SK-N-SH (cell line): Measurements from ENCODE around the gene CYP20A1. TPM values are rescaled to one million over a fixed set of nuclear protein-coding genes. Genes with fewer than 3 reads are reported as not detected.

Source experiments
- CTCF ChIA-PET: fragments of 300-600, 350-600 bp; formaldehyde crosslinking; extraction: SDS; loops from one replicate; lab custom pipeline; 2021; lab: Yijun Ruan, JAX
- POLR2A ChIA-PET: fragments of 350-600 bp; sonication (Branson Sonifier 250); formaldehyde crosslinking; extraction: SDS; loops from one replicate; lab custom pipeline; 2020; ENCODE audit warnings: antibody characterized with exemption, inconsistent platforms; lab: Yijun Ruan, JAX
- DNase-seq: peaks from one replicate; pipeline ENCODE4 v3.0.0; 2012
- H2AFZ ChIP-seq: fragments of 200-600 bp; sonication (generic); 2 replicates; pipeline ENCODE4 v1.8.1; 2016; ENCODE audit warnings: antibody characterized with exemption, mild to moderate bottlenecking, low read depth
- H3F3A ChIP-seq: fragments of 200-600 bp; sonication (generic); replicated peaks from 2 replicates; pipeline ENCODE3; 2016; ENCODE audit warnings: antibody characterized with exemption, mild to moderate bottlenecking; ENCODE audit not compliant: insufficient read depth
- H3K27ac ChIP-seq, 2 experiments: fragments of 200-500 bp in 1 of 2; fragments of 200-600 bp in 1 of 2; sonication (Bioruptor generic) in 1 of 2; sonication (generic), shearing (Covaris generic) in 1 of 2; 2 replicates each; pipeline versions ENCODE4 v1.5.1 to v1.6.1; 2014 to 2016; ENCODE audit warnings: low read depth in 2 of 2, inconsistent platforms in 1 of 2, low read length in 1 of 2, mild to moderate bottlenecking in 1 of 2, mixed read lengths in 1 of 2
- H3K27me3 ChIP-seq: fragments of 200-600 bp; sonication (generic), shearing (Covaris generic); 2 replicates; pipeline ENCODE4 v1.6.1; 2016; ENCODE audit warnings: mixed run types; ENCODE audit not compliant: insufficient read depth
- H3K36me3 ChIP-seq, 2 experiments: fragments of 200-500 bp in 1 of 2; fragments of 200-600 bp in 1 of 2; sonication (Bioruptor generic) in 1 of 2; sonication (generic) in 1 of 2; replicated peaks in 1 of 2; 2 replicates each; pipeline versions ENCODE3 to v1.5.1; 2014 to 2016; ENCODE audit warnings: low read length in 1 of 2, mild to moderate bottlenecking in 1 of 2; ENCODE audit not compliant: insufficient read depth in 2 of 2, control insufficient read depth in 1 of 2
- H3K4me1 ChIP-seq, 2 experiments: fragments of 200-500 bp in 1 of 2; fragments of 200-600 bp in 1 of 2; sonication (Bioruptor generic) in 1 of 2; sonication (generic), shearing (Covaris generic) in 1 of 2; 2 replicates each; pipeline versions ENCODE4 v1.5.1 to v1.6.1; 2014 to 2016; ENCODE audit warnings: low read depth in 1 of 2, low read length in 1 of 2, mixed run types in 1 of 2; ENCODE audit not compliant: insufficient read depth in 2 of 2, control insufficient read depth in 1 of 2
- H3K4me2 ChIP-seq: fragments of 200-600 bp; sonication (generic), shearing (Covaris generic); 2 replicates; pipeline ENCODE4 v1.6.1; 2017; ENCODE audit warnings: mixed run types
- H3K4me3 ChIP-seq, 2 experiments: fragments of 200-500 bp in 1 of 2; fragments of 200-600 bp in 1 of 2; sonication (Bioruptor generic) in 1 of 2; sonication (generic), shearing (Covaris generic) in 1 of 2; 2 replicates each; pipeline versions ENCODE4 v1.5.1 to v1.8.1; 2014 to 2016; ENCODE audit warnings: low read depth in 2 of 2, inconsistent platforms in 1 of 2, low read length in 1 of 2, mild to moderate bottlenecking in 1 of 2, mixed read lengths in 1 of 2, moderate library complexity in 1 of 2
- H3K79me2 ChIP-seq: fragments of 200-600 bp; sonication (generic); 2 replicates; pipeline ENCODE4 v1.8.1; 2017; ENCODE audit warnings: mild to moderate bottlenecking; ENCODE audit not compliant: insufficient read depth
- H3K9ac ChIP-seq: fragments of 200-600 bp; sonication (generic); 2 replicates; pipeline ENCODE4 v1.6.1; 2017; ENCODE audit warnings: mixed run types
- H3K9me2 ChIP-seq: fragments of 200-600 bp; sonication (generic); 2 replicates; pipeline ENCODE4 v1.6.1; 2017; ENCODE audit warnings: mixed run types
- H3K9me3 ChIP-seq: fragments of 200-600 bp; sonication (generic); 2 replicates; pipeline ENCODE4 v1.6.1; 2017; ENCODE audit warnings: mixed run types, mild to moderate bottlenecking, moderate library complexity
- H4K20me1 ChIP-seq: fragments of 200-600 bp; sonication (generic); 2 replicates; pipeline ENCODE4 v1.6.1; 2017; ENCODE audit warnings: mild to moderate bottlenecking, mixed run types; ENCODE audit not compliant: insufficient read depth
- CTCF ChIP-seq: fragments of 200-600 bp; sonication (generic); IDR thresholded peaks from 2 replicates; pipeline ENCODE4 v1.6.1; 2017; ENCODE audit warnings: antibody characterized with exemption, mild to moderate bottlenecking, moderate library complexity
- ELF1 ChIP-seq: IDR thresholded peaks from 2 replicates; pipeline ENCODE4 v1.4.0; 2012
- EP300 ChIP-seq, 2 experiments: IDR thresholded peaks; 2 replicates each; pipeline versions ENCODE4 v1.4.0 to v1.6.1; 2012; ENCODE audit warnings: borderline replicate concordance in 1 of 2, low read depth in 1 of 2, low read length in 1 of 2
- EZH2phosphoT487 ChIP-seq: fragments of 200-600 bp; sonication (generic); IDR thresholded peaks from 2 replicates; pipeline ENCODE4 v1.6.1; 2017; ENCODE audit warnings: low read depth, mixed run types, mild to moderate bottlenecking, antibody characterized with exemption, moderate library complexity, borderline replicate concordance
- FOSL2 ChIP-seq: IDR thresholded peaks from 2 replicates; pipeline ENCODE4 v1.4.0; 2012; ENCODE audit warnings: low read depth, mild to moderate bottlenecking, moderate library complexity, borderline replicate concordance
- FOXJ3 ChIP-seq: sonication (generic); formaldehyde crosslinking; IDR thresholded peaks from 2 replicates; pipeline ENCODE4 v1.5.1; 2020; ENCODE audit warnings: mild to moderate bottlenecking, missing genetic modification reagents
- FOXM1 ChIP-seq: IDR thresholded peaks from 2 replicates; pipeline ENCODE4 v1.4.0; 2012; ENCODE audit warnings: low read depth, mild to moderate bottlenecking
- GABPA ChIP-seq: IDR thresholded peaks from 2 replicates; pipeline ENCODE4 v1.4.0; 2012; ENCODE audit warnings: low read depth, mild to moderate bottlenecking
- JUND ChIP-seq: IDR thresholded peaks from 2 replicates; pipeline ENCODE4 v1.4.0; 2012
- MXI1 ChIP-seq: IDR thresholded peaks from 2 replicates; pipeline ENCODE4 v1.6.1; 2012; ENCODE audit warnings: mild to moderate bottlenecking, low read depth, low read length, improper control_type of control experiment
- NFIC ChIP-seq: IDR thresholded peaks from 2 replicates; pipeline ENCODE4 v1.4.0; 2012; ENCODE audit warnings: borderline replicate concordance
- NRF1 ChIP-seq: IDR thresholded peaks from 2 replicates; pipeline ENCODE4 v1.6.1; 2012; ENCODE audit warnings: low read depth, mild to moderate bottlenecking, low read length
- RAD21 ChIP-seq: IDR thresholded peaks from 2 replicates; pipeline ENCODE4 v1.6.1; 2012; ENCODE audit warnings: mild to moderate bottlenecking, low read length
- RXRA ChIP-seq: IDR thresholded peaks from 2 replicates; pipeline ENCODE4 v1.4.0; 2012; ENCODE audit warnings: low read depth, mild to moderate bottlenecking, borderline replicate concordance
- SIN3A ChIP-seq: IDR thresholded peaks from 2 replicates; pipeline ENCODE4 v1.6.1; 2012; ENCODE audit warnings: low read depth, mild to moderate bottlenecking, low read length, moderate library complexity, borderline replicate concordance
- TAF1 ChIP-seq: IDR thresholded peaks from 2 replicates; pipeline ENCODE4 v1.6.1; 2012; ENCODE audit warnings: low read depth, mild to moderate bottlenecking, low read length, moderate library complexity, borderline replicate concordance
- TCF12 ChIP-seq: IDR thresholded peaks from 2 replicates; pipeline ENCODE4 v1.4.0; 2012
- USF1 ChIP-seq: IDR thresholded peaks from 2 replicates; pipeline ENCODE4 v1.4.0; 2012; ENCODE audit warnings: low read depth, borderline replicate concordance
- YY1 ChIP-seq: IDR thresholded peaks from 2 replicates; pipeline ENCODE4 v1.4.0; 2012; ENCODE audit warnings: low read depth, mild to moderate bottlenecking
- WGBS: methylation state at CpG from one replicate; pipeline ENCODE4 v1.1.6; 2017; ENCODE audit warnings: low lambda C conversion rate; 5-methylcytosine and 5-hydroxymethylcytosine counted together
- polyA plus RNA-seq, 3 experiments: library from polyadenylated mRNA; depleted of rRNA; stranded (reverse); fragments of >200 nt; gene quantifications; 2 replicates each; pipeline ENCODE4 v1.2.3, GENCODE V29; 2012

Gene CYP20A1
- polyA plus RNA-seq, 1 of the 3 experiments (the other 2 are of a cell fraction), result 10.6 TPM

- Histone ChIP-seq H3K9me2 (no peaks in the 10 kb centered on the region), H3K4me3 (no peak overlapping the region), H4K20me1 (peaks cover 42% of the 10 kb centered on the region; the same call in 1 of the 2 replicates), H3F3A (peaks cover 4% of the 10 kb centered on the region), H3K4me2 (no peak overlapping the region), H3K36me3 (peaks cover 0 to 22% of the 10 kb centered on the region in 2 experiments), H3K9me3 (no peaks in the 10 kb centered on the region), H3K79me2 (peaks cover 100% of the 10 kb centered on the region), H3K27ac (no peak overlapping the region), H2AFZ (no peak overlapping the region), H3K4me1 (no peaks in the 10 kb centered on the region), H3K9ac (no peak overlapping the region), H3K27me3 (no peaks in the 10 kb centered on the region)
- WGBS, result 83% methylated on average over 5 of the region's 5 CpGs
- TF ChIP-seq EP300 (IDR thresholded peaks at IDR 0.05; ENCODE audit: borderline replicate concordance in 1 of 2, low read depth in 1 of 2, low read length in 1 of 2), result no peak
- TF ChIP-seq NFIC, result no peak
- TF ChIP-seq RXRA, result no peak
- no peak for TF ChIP-seq TAF1
- no peak for TF ChIP-seq RAD21
- TF ChIP-seq NRF1, result no peak
- no peak for TF ChIP-seq MXI1
- TF ChIP-seq FOSL2, result no peak
- no peak for TF ChIP-seq TCF12
- no peak for TF ChIP-seq SIN3A
- no peak for TF ChIP-seq YY1
- no peak for TF ChIP-seq FOXJ3 (CRISPR knock-in tag)
- no peak for TF ChIP-seq GABPA
- TF ChIP-seq USF1, result no peak
- TF ChIP-seq FOXM1, result no peak
- TF ChIP-seq ELF1, result no peak
- no peak for TF ChIP-seq JUND
- TF ChIP-seq EZH2phosphoT487, result no peak
- no peak for TF ChIP-seq CTCF
- CTCF ChIA-PET, result no interaction called here
- no peak for DNase-seq
- POLR2A ChIA-PET, result no interaction called here
Observed at GRCh38 chr2:203352604-203353255, 113.9 kb downstream of the CYP20A1 start.
